GM12872 (cell line): ENCODE measurements around the gene HSD17B2.

ENCODE experiments used
- CTCF ChIP-seq: IDR thresholded peaks from 3 replicates; pipeline ENCODE4 v1.5.1; 2011; ENCODE audit warnings: low read depth, mild to moderate bottlenecking, low read length, moderate library complexity; ENCODE audit not compliant: insufficient read depth

The HSD17B2 gene

GRCh38 chr16:82049484-82049883 lies 14.4 kb downstream of the HSD17B2 start:
- no peak for TF ChIP-seq CTCF

- no peak for TF ChIP-seq CTCF
Measured at GRCh38 chr16:82050506-82050905, 15.5 kb downstream of the HSD17B2 start.

- no peak for TF ChIP-seq CTCF
Measured at GRCh38 chr16:82050909-82051357, 15.9 kb downstream of the HSD17B2 start.

DNA sequence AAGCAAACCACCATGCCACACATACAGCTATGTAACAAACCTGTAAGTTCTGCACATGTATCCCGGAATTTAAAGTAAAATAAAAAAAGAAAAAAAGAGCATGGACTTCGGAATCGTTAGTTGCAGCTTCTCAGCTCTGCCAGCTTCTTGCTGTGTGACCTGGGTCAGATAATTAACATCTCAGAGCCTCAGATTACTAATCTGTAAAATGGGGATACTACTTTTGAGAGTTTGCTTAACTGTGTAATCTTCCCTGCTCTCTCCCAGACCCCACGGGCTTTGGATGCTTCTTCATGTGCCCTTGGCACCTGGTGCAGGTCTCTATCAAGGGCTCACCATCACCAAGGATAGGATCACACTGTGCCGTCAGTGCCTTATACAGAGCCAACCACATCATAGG lies 16.6 kb downstream of the HSD17B2 start:
- no peak for TF ChIP-seq CTCF

GRCh38 chr16:82055117-82055516 lies 20.1 kb downstream of the HSD17B2 start:
- no peak for TF ChIP-seq CTCF

- TF ChIP-seq CTCF: no peak
Measured at GRCh38 chr16:82055728-82056549, 20.9 kb downstream of the HSD17B2 start.

GRCh38 chr16:82056550-82056896 lies 21.5 kb downstream of the HSD17B2 start:
- no peak for TF ChIP-seq CTCF
